Keratinocyte (primary cell): ENCODE measurements around the gene ADARB2. TPM values are rescaled to one million over a fixed set of nuclear protein-coding genes. Genes with fewer than 3 reads are reported as not detected.

ENCODE experiments used
- DNase-seq: peaks from one replicate; pipeline ENCODE4 v3.0.0-alpha.2; 2011; ENCODE audit warnings: low read depth, missing footprints, low spot score
- FAIRE-seq: peaks from 2 replicates; lab custom pipeline; 2011; peaks lifted over from hg19 to GRCh38; lab: Jason Lieb, UNC
- H2AFZ ChIP-seq: 2 replicates; pipeline ENCODE4 v1.6.0; 2012; ENCODE audit warnings: low read length, control low read depth, inconsistent platforms; ENCODE audit not compliant: control insufficient read depth
- H3K27ac ChIP-seq: 2 replicates; pipeline ENCODE4 v1.5.1; 2011; ENCODE audit warnings: low read length; ENCODE audit not compliant: control insufficient read depth, insufficient read depth
- H3K27me3 ChIP-seq: 3 replicates; pipeline ENCODE4 v1.6.0; 2011; ENCODE audit warnings: low read length; ENCODE audit not compliant: control insufficient read depth, insufficient read depth; ENCODE audit errors: extremely low read depth
- H3K36me3 ChIP-seq, 2 experiments: 2 replicates in 1 of 2; 3 replicates in 1 of 2; pipeline ENCODE4 v1.5.1; 2011; ENCODE audit warnings: low read length in 2 of 2, mild to moderate bottlenecking in 1 of 2; ENCODE audit not compliant: control insufficient read depth in 2 of 2, insufficient read depth in 2 of 2; ENCODE audit errors: extremely low read depth in 1 of 2
- H3K4me1 ChIP-seq: 3 replicates; pipeline ENCODE4 v1.5.1; 2011; ENCODE audit warnings: low read length; ENCODE audit not compliant: control insufficient read depth, insufficient read depth; ENCODE audit errors: extremely low read depth
- H3K4me2 ChIP-seq: 3 replicates; pipeline ENCODE4 v1.6.0; 2011; ENCODE audit warnings: low read depth, low read length; ENCODE audit not compliant: control insufficient read depth, insufficient read depth; ENCODE audit errors: extremely low read depth
- H3K4me3 ChIP-seq, 3 experiments: fragments of 200-600 bp in 1 of 3; sonication (generic) in 1 of 3; 2 replicates in 2 of 3; 3 replicates in 1 of 3; pipeline ENCODE4 v1.5.1; 2011 to 2016; ENCODE audit warnings: low read length in 3 of 3, mild to moderate bottlenecking in 3 of 3, control low read depth in 2 of 3, inconsistent platforms in 1 of 3, low read depth in 1 of 3, mixed read lengths in 1 of 3, mixed run types in 1 of 3, moderate library complexity in 1 of 3; ENCODE audit not compliant: control insufficient read depth in 2 of 3, insufficient read depth in 2 of 3; ENCODE audit errors: extremely low read depth in 1 of 3
- H3K79me2 ChIP-seq: 2 replicates; pipeline ENCODE4 v1.6.0; 2012; ENCODE audit warnings: low read length; ENCODE audit not compliant: control insufficient read depth, insufficient read depth
- H3K9ac ChIP-seq: 3 replicates; pipeline ENCODE4 v1.6.0; 2011; ENCODE audit warnings: low read length; ENCODE audit not compliant: control insufficient read depth, insufficient read depth; ENCODE audit errors: extremely low read depth
- H3K9me1 ChIP-seq: 3 replicates; pipeline ENCODE4 v1.6.0; 2011; ENCODE audit warnings: low read length; ENCODE audit not compliant: control insufficient read depth, insufficient read depth; ENCODE audit errors: extremely low read depth
- H3K9me3 ChIP-seq: 2 replicates; pipeline ENCODE4 v1.5.1; 2012; ENCODE audit warnings: low read depth, low read length; ENCODE audit not compliant: control insufficient read depth
- H4K20me1 ChIP-seq: 3 replicates; pipeline ENCODE4 v1.6.0; 2011; ENCODE audit warnings: low read length; ENCODE audit not compliant: control insufficient read depth, insufficient read depth; ENCODE audit errors: extremely low read depth
- CTCF ChIP-seq, 3 experiments: IDR thresholded peaks in 1 of 3; conservative IDR thresholded peaks in 1 of 3; optimal IDR thresholded peaks in 1 of 3; 2 replicates in 2 of 3; 3 replicates in 1 of 3; pipeline versions ENCODE3 to v1.5.1; 2011; ENCODE audit warnings: low read length in 3 of 3, mild to moderate bottlenecking in 3 of 3, moderate library complexity in 2 of 3, control low read depth in 1 of 3, inconsistent platforms in 1 of 3; ENCODE audit not compliant: insufficient read depth in 2 of 3; ENCODE audit errors: extremely low read depth in 1 of 3
- EZH2 ChIP-seq: IDR thresholded peaks from one replicate; pipeline ENCODE4 v1.6.1; 2012; ENCODE audit warnings: inconsistent platforms, mild to moderate bottlenecking, low read length, moderate library complexity
- dilution Hi-C: fragments of 300-500 bp; cut with MboI; formaldehyde crosslinking; loops from one replicate; pipeline ENCODE4 v1.7.0; 2020; ENCODE audit warnings: low sequenced_read_pairs; ENCODE audit not compliant: extremely low pct_ligation_motif_present
- polyA plus RNA-seq, 5 experiments: library from polyadenylated mRNA; depleted of rRNA in 3 of 5; stranded (reverse) in 3 of 5; stranded (forward) in 1 of 5; unstranded in 1 of 5; fragments of >200 nt; gene quantifications; 1 replicate in 1 of 5; 2 replicates in 3 of 5; 3 replicates in 1 of 5; pipeline versions ENCODE4 v1.2.1 to v1.2.3, GENCODE V29; 2011 to 2012; ENCODE audit warnings: missing spikeins in 2 of 5, low read depth in 1 of 5, low replicate concordance in 1 of 5

The ADARB2 gene
- polyA plus RNA-seq, 1 donor (not counting 4 experiments of a cell fraction or from before 2014, with no cell fraction given): not detected

GRCh38 chr10:1413256-1413655, 324.1 kb downstream of the ADARB2 start:
- dilution Hi-C loops: no loop called here
- no peak overlapping the region for H3K4me2 ChIP-seq
- TF ChIP-seq CTCF (optimal IDR thresholded peaks at IDR 0.05 in 1 of 3, IDR thresholded peaks at IDR 0.05 in 1 of 3, conservative IDR thresholded peaks at IDR 0.05 in 1 of 3; ENCODE audit: extremely low read depth in 1 of 3, insufficient read depth in 2 of 3, low read length in 3 of 3) (no peak), EZH2 (no peak)
- H3K79me2 ChIP-seq: no peaks in the 10 kb centered on the region
- no peak overlapping the region for H3K4me3 ChIP-seq
- H3K36me3 ChIP-seq: no peaks in the 10 kb centered on the region
- no peaks in the 10 kb centered on the region for H3K27me3 ChIP-seq
- no peak overlapping the region for H3K27ac ChIP-seq
- no peak overlapping the region for H2AFZ ChIP-seq
- no peaks in the 10 kb centered on the region for H3K9me1 ChIP-seq
- no peaks in the 10 kb centered on the region for H4K20me1 ChIP-seq
- H3K9me3 ChIP-seq: peaks cover 6% of the 10 kb centered on the region
- no peaks in the 10 kb centered on the region for H3K4me1 ChIP-seq
- DNase-seq: no peak
- no peak for FAIRE-seq
- no peak overlapping the region for H3K9ac ChIP-seq

- H3K9me1 ChIP-seq: no peaks in the 10 kb centered on the region
- no peaks in the 10 kb centered on the region for H3K79me2 ChIP-seq
- no peak overlapping the region for H3K4me3 ChIP-seq
- H3K9ac ChIP-seq: no peak overlapping the region
- H3K4me2 ChIP-seq: no peak overlapping the region
- dilution Hi-C loops: no loop called here
- no peak for TF ChIP-seq CTCF (optimal IDR thresholded peaks at IDR 0.05 in 1 of 3, IDR thresholded peaks at IDR 0.05 in 1 of 3, conservative IDR thresholded peaks at IDR 0.05 in 1 of 3; ENCODE audit: extremely low read depth in 1 of 3, insufficient read depth in 2 of 3, low read length in 3 of 3)
- TF ChIP-seq EZH2: no peak
- no peaks in the 10 kb centered on the region for H3K4me1 ChIP-seq
- H3K9me3 ChIP-seq: peaks cover 6% of the 10 kb centered on the region
- DNase-seq: no peak
- H3K36me3 ChIP-seq: no peaks in the 10 kb centered on the region
- FAIRE-seq: no peak
- no peaks in the 10 kb centered on the region for H4K20me1 ChIP-seq
- H2AFZ ChIP-seq: no peak overlapping the region
- no peaks in the 10 kb centered on the region for H3K27me3 ChIP-seq
- H3K27ac ChIP-seq: no peak overlapping the region
These were observed 324.7 kb downstream of the ADARB2 start for GRCh38 chr10:1412531-1413189.
